CD4-positive, alpha-beta T cell treated with Interleukin-2 at 100 ng/mL for 4 hours (primary cell): ENCODE measurements around the gene MRM1.
"Not testable (repeated sequence)": the region's sequence is repeated elsewhere in the genome, so short reads cannot be mapped to it uniquely, and the experiment has no call there.

Source experiments
- DNase-seq: peaks from one replicate; pipeline ENCODE4 v3.0.0-alpha.2; 2020; ENCODE audit warnings: low spot score

MRM1 gene

GRCh38 chr17:36602030-36602748 is 806 bp downstream of the MRM1 start:
- no peak for DNase-seq

DNA sequence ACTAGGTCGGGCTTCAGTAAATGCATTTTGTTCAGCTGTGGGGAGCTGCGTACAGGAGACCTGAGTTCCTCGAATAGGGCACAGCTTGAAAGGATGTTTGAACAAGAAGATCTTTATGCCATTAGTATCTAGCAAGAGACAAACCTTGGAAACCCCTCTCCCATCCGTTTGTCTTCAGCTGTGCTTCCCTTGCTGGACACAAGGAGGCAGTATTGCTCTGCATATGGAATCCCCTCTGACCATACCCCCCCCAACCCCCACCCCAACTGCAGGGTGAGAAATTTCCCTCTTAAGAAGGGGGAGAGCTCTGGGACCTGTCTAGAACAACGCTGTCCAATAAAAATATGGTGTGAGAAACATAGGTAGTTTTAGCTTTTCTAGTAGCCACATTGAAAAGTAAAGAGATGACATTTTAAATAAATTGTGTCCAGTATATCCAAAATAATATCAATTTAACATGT is 1.6 kb downstream of the MRM1 start:
- DNase-seq: peak; percentile 78

- not testable (repeated sequence) for DNase-seq
Measured at GRCh38 chr17:36605028-36605427, 3.6 kb downstream of the MRM1 start.

GRCh38 chr17:36608280-36608679 is 6.9 kb downstream of the MRM1 start:
- DNase-seq: no peak

DNA sequence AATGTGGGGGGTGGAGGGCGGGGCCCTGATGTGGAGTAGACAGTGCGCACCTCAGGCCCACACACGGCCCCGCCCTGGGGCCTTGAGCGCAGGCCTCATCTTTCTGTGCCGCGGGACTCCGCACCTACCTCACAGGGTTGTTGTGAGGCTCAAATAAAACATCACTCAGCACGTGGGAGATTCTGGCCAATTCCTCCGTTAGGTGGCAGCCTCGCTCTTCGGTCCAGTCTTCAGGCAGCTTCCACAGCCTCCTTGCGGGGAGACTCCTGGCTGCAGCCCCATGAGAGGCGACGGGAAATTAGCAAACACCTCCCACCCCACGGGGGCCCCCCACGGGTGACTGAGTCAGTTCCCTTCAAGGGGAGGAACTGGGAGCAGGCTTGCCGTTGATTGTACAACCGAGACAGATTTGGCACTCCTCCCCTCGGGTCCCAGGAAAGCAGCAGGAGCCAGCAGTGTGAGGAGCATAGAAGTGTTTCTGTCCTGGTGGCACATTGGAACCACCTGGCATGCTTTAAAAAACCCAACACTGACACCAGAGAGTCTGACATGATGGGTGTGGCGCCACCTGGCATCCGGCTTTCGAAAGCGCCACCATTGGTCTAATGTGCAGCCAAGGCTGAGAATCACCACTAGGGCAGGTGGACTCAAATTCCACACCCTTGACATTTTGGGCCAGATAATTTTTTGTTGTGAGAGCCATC is 7.6 kb downstream of the MRM1 start:
- no peak for DNase-seq

GRCh38 chr17:36609498-36609862 is 8.1 kb downstream of the MRM1 start:
- no peak for DNase-seq

DNA sequence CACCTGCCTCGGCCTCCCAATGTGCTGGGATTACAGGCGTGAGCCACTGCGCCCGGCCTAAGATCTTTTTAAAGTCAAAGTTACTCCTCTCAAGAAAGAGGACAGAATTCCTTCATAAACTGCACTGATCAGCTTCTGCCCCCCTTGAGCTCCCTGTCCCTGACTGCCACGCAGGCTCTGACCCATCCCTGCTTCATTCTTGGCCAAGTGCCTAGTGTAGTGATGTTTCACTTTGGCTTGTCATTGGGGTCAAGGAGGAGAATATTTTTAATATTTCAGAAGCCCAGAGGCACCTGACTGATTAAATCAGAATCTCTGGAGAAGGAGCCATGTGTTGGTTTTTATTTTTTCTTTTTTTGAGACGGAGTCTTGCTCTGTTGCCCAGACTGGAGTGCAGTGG is 9.1 kb downstream of the MRM1 start:
- DNase-seq: no peak

- no peak for DNase-seq
Measured at GRCh38 chr17:36611345-36612072, 10.1 kb downstream of the MRM1 start.

DNA sequence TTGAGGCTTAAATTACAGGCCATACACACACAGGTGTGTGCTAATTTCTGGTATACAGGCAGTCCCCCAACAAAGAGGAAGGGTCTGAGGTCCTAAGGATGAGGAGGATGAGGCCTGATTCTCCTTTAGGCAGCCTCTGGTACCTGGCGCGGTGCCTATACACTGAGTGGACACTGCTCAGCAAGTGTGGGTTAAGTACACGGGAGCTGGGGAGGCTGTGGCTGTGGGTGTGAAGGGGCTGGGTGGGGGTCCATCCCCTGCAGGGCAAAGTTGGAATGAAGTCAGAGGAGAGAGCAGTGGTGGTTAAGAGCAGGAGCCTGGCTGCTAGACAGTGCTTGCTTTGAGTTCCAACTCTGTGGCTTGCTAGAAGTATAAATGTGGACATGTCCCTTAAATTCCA is 10.9 kb downstream of the MRM1 start:
- no peak for DNase-seq

GRCh38 chr17:36613155-36613554 is 11.8 kb downstream of the MRM1 start:
- DNase-seq: no peak

DNA sequence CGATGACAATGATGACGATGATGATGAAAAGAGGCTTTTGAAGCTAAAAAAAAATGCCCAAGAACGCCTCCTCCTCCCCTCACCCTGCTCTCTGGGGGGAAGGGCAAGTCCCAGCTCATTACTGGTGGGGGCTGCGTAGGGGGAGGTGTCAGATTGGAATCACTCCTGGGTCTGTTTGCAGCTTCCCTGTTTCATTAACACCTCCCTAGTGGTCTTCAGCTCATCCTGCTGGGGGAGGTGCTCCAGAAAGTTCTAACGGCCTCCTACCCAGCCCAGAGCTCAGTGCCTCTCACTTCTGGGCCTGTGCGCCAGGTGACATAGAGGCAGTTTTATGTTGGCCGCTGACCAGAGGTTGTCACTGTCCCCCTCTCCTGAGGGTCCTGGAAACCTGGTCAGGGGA is 12.7 kb downstream of the MRM1 start:
- DNase-seq: no peak

GRCh38 chr17:36614933-36615332 is 13.6 kb downstream of the MRM1 start:
- no peak for DNase-seq

DNA sequence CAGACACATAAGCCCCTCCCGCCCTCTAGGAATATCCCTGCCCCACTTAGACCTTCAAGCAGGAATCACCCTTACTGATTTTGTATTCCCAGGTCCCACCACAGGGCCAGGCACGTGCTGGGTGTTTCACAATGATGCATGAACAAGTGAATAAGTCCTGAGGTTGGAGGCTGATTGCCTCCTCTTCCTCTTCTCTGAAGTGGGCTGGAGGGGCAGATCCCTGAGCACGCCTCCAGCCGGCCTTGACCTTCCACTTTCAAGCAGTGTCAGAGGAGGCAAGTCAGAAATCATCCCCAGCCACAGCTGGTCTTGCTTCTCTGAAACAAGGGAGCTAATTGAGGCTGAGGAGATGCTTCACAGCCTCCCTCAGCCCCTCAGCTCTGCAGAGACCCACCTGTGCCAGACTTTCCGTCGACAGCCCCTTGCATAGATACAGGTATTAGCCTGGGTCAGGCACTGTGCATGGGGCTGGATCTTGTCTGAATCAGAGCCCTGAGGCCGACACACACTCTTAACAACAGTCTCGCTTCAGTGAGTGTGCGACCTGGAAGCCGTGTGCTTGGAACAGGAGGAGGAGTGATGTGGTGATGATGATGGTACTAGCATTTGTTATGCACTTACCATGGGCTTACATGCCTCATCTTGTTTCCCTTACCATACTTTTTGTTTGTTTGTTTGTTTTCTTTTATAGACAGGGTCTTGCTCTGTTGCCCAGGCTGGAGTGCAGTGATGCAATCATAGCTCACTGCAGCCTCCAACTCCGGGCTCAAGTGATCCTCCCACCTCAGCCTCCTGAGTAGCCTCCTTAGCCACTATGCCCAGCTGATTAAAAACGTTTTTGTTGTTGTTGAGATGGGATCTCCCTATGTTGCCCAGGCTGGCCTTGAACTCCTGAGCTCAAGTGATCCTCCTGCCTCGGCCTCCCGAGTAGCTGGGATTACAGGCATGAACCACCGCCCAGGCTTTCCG is 15.0 kb downstream of the MRM1 start:
- no peak for DNase-seq

- DNase-seq: no peak
Measured at GRCh38 chr17:36617773-36618172, 16.4 kb downstream of the MRM1 start.

GRCh38 chr17:36623281-36623680 is 21.9 kb downstream of the MRM1 start:
- no peak for DNase-seq

DNA sequence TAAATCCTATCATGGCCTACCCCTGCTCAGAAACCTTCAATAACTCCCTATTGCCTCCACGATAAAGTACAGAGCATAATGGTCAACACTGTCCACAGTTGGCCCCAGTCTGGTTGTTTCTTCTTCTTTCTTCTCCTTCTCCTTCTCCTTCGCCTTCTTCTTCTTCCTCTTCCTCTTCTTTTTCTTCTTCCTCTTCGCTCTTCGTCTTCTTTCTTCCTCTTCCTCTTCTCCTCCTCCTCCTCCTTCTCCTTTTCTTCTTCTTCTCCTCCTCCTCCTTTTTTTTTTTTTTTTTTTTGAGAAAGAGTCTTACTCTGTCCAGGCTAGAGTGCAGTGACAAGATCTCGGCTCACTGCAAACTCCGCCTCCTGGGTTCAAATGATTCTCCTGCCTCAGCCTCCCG is 23.8 kb downstream of the MRM1 start:
- DNase-seq: no peak

DNA sequence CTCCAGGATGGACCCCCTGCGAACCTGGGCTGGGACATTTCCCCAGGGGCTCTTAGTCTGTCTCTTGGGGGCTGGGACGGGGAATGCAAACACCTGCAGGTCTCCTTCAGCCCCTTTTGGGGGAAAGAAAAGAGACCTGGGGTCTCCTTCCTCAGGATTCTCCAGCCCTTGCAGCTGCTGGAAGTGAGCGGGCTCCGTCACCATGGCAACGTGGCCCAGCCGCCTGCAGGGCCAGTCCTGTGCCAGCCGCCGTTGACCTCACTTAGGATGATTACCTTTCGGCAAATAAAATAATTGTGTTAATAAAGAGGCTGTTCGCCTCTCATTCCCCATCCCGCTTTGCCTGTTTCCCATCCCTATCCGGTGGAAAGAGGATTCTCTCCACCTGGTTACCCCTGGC is 25.7 kb downstream of the MRM1 start:
- DNase-seq: no peak

DNA sequence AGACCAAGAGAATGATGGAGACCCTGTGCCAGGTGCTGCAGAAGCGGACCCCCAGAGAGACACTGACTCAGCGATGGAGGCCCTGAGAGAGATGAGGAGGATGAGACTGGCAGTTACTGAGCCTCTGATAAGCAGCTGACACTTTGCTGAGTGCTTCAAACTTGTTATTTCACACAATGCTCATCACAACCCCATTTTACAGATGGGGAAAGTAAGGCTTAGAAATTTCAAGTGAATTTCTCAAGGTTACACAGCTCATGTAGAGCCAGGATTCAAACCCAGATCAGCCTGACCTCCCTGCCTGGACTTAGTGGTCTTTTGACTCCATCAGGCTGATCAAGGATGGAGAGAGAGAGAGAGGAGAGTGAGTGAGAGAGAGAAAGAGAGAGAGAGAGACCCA is 27.2 kb downstream of the MRM1 start:
- no peak for DNase-seq

GRCh38 chr17:36629252-36629847 is 28.0 kb downstream of the MRM1 start:
- DNase-seq: peak; percentile 82

- no peak for DNase-seq
Measured at GRCh38 chr17:36629970-36630502, 28.7 kb downstream of the MRM1 start.

GRCh38 chr17:36631022-36631421 is 29.6 kb downstream of the MRM1 start:
- DNase-seq: no peak
